H1 (cell line): ENCODE data around the gene ACAP2. TPM values are rescaled to one million over a fixed set of nuclear protein-coding genes. Genes with fewer than 3 reads are reported as not detected.

Experiments
- RBBP5 ChIP-seq: IDR thresholded peaks from 2 replicates; pipeline ENCODE4 v1.7.1; 2012; ENCODE audit warnings: low read depth, mild to moderate bottlenecking, inconsistent platforms, low read length, moderate library complexity, borderline replicate concordance
- polyA plus RNA-seq, 7 experiments: library from polyadenylated mRNA; depleted of rRNA in 3 of 7; stranded (reverse) in 5 of 7; unstranded in 2 of 7; fragments of >200 nt in 5 of 7; fragments of 200-250 nt in 2 of 7; gene quantifications; 1 replicate in 5 of 7; 2 replicates in 1 of 7; 4 replicates in 1 of 7; pipeline versions ENCODE4 v1.2.1 to v1.2.3, GENCODE V29; 2011 to 2013; ENCODE audit warnings: missing spikeins in 2 of 7, mixed read lengths in 2 of 7
- total RNA-seq: library from RNA; stranded (reverse); fragmentation: NEBNext Ultra II Directional; extraction: Animal tissue kit (Norgen Biotek cat#: 25700); gene quantifications from 2 replicates; pipeline ENCODE4 v1.2.1, GENCODE V29; 2021
- TF ChIP-seq, protein P1 (sequence below): fragments of 300-600 bp; sonication (generic); IDR thresholded peaks from 2 replicates; pipeline ENCODE4 v1.7.1; 2012; ENCODE audit warnings: low read length, moderate library complexity, mild to moderate bottlenecking, inconsistent platforms; ENCODE audit not compliant: insufficient replicate concordance

The ACAP2 gene
- total and polyA plus RNA-seq, 2 of the 8 experiments (the other 6 are each of a cell fraction or from before 2014, with no cell fraction given), result 7.7 to 37.3 TPM

DNA sequence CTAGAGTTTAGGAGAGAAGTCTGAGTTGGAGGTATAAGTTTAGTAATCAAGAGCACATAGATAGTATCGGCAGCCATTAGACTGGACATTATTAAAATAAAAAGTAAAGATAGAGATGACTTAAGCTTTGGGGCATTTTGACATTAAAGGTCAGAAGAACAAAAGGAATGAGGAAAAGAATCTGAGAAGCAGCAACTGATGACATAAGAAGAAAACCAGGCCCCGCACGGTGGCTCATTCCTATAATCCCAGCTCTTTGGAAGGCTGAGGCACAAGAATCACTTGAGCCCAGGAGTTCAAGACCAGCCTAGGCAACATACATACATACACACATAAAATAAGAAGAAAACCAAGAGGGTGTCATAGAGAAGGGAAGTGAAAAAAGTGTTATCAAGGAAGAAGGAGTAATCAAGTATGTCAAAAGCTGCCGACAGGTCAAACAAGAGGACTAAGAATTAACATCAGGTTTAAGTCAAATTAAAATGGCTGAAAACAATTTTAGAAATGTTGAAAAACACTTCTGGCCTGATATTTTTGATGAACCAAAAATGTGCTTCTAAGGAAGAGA lies 38.9 kb downstream of the ACAP2 start (continued):
- TF ChIP-seq, protein P1, sequence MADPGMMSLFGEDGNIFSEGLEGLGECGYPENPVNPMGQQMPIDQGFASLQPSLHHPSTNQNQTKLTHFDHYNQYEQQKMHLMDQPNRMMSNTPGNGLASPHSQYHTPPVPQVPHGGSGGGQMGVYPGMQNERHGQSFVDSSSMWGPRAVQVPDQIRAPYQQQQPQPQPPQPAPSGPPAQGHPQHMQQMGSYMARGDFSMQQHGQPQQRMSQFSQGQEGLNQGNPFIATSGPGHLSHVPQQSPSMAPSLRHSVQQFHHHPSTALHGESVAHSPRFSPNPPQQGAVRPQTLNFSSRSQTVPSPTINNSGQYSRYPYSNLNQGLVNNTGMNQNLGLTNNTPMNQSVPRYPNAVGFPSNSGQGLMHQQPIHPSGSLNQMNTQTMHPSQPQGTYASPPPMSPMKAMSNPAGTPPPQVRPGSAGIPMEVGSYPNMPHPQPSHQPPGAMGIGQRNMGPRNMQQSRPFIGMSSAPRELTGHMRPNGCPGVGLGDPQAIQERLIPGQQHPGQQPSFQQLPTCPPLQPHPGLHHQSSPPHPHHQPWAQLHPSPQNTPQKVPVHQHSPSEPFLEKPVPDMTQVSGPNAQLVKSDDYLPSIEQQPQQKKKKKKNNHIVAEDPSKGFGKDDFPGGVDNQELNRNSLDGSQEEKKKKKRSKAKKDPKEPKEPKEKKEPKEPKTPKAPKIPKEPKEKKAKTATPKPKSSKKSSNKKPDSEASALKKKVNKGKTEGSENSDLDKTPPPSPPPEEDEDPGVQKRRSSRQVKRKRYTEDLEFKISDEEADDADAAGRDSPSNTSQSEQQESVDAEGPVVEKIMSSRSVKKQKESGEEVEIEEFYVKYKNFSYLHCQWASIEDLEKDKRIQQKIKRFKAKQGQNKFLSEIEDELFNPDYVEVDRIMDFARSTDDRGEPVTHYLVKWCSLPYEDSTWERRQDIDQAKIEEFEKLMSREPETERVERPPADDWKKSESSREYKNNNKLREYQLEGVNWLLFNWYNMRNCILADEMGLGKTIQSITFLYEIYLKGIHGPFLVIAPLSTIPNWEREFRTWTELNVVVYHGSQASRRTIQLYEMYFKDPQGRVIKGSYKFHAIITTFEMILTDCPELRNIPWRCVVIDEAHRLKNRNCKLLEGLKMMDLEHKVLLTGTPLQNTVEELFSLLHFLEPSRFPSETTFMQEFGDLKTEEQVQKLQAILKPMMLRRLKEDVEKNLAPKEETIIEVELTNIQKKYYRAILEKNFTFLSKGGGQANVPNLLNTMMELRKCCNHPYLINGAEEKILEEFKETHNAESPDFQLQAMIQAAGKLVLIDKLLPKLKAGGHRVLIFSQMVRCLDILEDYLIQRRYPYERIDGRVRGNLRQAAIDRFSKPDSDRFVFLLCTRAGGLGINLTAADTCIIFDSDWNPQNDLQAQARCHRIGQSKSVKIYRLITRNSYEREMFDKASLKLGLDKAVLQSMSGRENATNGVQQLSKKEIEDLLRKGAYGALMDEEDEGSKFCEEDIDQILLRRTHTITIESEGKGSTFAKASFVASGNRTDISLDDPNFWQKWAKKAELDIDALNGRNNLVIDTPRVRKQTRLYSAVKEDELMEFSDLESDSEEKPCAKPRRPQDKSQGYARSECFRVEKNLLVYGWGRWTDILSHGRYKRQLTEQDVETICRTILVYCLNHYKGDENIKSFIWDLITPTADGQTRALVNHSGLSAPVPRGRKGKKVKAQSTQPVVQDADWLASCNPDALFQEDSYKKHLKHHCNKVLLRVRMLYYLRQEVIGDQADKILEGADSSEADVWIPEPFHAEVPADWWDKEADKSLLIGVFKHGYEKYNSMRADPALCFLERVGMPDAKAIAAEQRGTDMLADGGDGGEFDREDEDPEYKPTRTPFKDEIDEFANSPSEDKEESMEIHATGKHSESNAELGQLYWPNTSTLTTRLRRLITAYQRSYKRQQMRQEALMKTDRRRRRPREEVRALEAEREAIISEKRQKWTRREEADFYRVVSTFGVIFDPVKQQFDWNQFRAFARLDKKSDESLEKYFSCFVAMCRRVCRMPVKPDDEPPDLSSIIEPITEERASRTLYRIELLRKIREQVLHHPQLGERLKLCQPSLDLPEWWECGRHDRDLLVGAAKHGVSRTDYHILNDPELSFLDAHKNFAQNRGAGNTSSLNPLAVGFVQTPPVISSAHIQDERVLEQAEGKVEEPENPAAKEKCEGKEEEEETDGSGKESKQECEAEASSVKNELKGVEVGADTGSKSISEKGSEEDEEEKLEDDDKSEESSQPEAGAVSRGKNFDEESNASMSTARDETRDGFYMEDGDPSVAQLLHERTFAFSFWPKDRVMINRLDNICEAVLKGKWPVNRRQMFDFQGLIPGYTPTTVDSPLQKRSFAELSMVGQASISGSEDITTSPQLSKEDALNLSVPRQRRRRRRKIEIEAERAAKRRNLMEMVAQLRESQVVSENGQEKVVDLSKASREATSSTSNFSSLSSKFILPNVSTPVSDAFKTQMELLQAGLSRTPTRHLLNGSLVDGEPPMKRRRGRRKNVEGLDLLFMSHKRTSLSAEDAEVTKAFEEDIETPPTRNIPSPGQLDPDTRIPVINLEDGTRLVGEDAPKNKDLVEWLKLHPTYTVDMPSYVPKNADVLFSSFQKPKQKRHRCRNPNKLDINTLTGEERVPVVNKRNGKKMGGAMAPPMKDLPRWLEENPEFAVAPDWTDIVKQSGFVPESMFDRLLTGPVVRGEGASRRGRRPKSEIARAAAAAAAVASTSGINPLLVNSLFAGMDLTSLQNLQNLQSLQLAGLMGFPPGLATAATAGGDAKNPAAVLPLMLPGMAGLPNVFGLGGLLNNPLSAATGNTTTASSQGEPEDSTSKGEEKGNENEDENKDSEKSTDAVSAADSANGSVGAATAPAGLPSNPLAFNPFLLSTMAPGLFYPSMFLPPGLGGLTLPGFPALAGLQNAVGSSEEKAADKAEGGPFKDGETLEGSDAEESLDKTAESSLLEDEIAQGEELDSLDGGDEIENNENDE, result no peak
- TF ChIP-seq RBBP5, result no peak
